ENCODE measurements around the gene LRRN2.

DNA sequence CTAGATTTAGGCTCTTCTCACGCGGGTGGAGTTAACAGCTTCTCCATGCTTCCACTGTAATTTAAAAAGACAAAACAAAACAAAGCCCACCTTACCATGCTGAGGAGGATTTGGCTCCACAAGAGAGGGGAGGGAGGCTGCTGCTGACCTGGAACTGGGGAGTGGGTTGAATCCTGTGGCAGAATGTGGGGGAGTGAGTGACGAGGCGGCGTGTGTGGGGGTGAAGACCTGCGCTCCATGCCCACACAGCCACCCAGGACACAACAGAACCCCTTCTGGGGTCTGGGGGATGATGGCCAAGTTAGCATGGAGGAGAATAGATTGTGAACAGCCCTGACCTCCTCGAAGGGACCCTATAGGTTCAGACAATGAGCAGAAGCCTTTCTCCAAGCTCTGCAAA, 44.0 kb upstream of the LRRN2 start:
- TF ChIP-seq, protein P1, sequence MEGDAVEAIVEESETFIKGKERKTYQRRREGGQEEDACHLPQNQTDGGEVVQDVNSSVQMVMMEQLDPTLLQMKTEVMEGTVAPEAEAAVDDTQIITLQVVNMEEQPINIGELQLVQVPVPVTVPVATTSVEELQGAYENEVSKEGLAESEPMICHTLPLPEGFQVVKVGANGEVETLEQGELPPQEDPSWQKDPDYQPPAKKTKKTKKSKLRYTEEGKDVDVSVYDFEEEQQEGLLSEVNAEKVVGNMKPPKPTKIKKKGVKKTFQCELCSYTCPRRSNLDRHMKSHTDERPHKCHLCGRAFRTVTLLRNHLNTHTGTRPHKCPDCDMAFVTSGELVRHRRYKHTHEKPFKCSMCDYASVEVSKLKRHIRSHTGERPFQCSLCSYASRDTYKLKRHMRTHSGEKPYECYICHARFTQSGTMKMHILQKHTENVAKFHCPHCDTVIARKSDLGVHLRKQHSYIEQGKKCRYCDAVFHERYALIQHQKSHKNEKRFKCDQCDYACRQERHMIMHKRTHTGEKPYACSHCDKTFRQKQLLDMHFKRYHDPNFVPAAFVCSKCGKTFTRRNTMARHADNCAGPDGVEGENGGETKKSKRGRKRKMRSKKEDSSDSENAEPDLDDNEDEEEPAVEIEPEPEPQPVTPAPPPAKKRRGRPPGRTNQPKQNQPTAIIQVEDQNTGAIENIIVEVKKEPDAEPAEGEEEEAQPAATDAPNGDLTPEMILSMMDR (IDR thresholded peaks at IDR 0.05) = no peak
- TF ChIP-seq POLR2A (IDR thresholded peaks at IDR 0.05) = no peak
